NCI-H187 treated with DMSO at 0.1 percent for 48 hours (cell line): ENCODE results near the gene CRB2.

Source experiments
- DNase-seq: peaks from one replicate; lab custom pipeline; 2025; lab: John Stamatoyannopoulos, UW

CRB2 gene

GRCh38 chr9:123355761-123356431 is at the start of gene CRB2:
CRB2 (plus strand) TSS chr9:123356197; CDS start chr9:123356261, 64 bp downstream.
- DNase-seq: no peak

- no peak for DNase-seq
These were observed 46.4 kb upstream of the CRB2 start for GRCh38 chr9:123309611-123310010.

GRCh38 chr9:123310551-123311249 is 45.3 kb upstream of the CRB2 start:
- no peak for DNase-seq

- DNase-seq: no peak
These were observed 44.7 kb upstream of the CRB2 start for GRCh38 chr9:123311250-123311752.

- no peak for DNase-seq
These were observed 43.6 kb upstream of the CRB2 start for GRCh38 chr9:123312306-123312877.

GRCh38 chr9:123314617-123315016 is 41.4 kb upstream of the CRB2 start:
- DNase-seq: no peak

- no peak for DNase-seq
These were observed 40.4 kb upstream of the CRB2 start for GRCh38 chr9:123315635-123316034.

- DNase-seq: no peak
These were observed 39.8 kb upstream of the CRB2 start for GRCh38 chr9:123316053-123316718.

- DNase-seq: no peak
These were observed 37.8 kb upstream of the CRB2 start for GRCh38 chr9:123318202-123318601.

- DNase-seq: no peak
These were observed 37.0 kb upstream of the CRB2 start for GRCh38 chr9:123318961-123319421.

GRCh38 chr9:123319541-123320339 is 36.3 kb upstream of the CRB2 start:
- DNase-seq: no peak

- no peak for DNase-seq
These were observed 35.2 kb upstream of the CRB2 start for GRCh38 chr9:123320814-123321213.

- DNase-seq: no peak
These were observed 34.3 kb upstream of the CRB2 start for GRCh38 chr9:123321616-123322272.

GRCh38 chr9:123322273-123323195 is 33.5 kb upstream of the CRB2 start:
- DNase-seq: no peak

GRCh38 chr9:123323196-123324013 is 32.6 kb upstream of the CRB2 start:
- DNase-seq: no peak

- DNase-seq: no peak
These were observed 31.2 kb upstream of the CRB2 start for GRCh38 chr9:123324767-123325183.

- DNase-seq: no peak
These were observed 29.8 kb upstream of the CRB2 start for GRCh38 chr9:123326187-123326586.

GRCh38 chr9:123326662-123327093 is 29.3 kb upstream of the CRB2 start:
- DNase-seq: no peak

- no peak for DNase-seq
These were observed 28.3 kb upstream of the CRB2 start for GRCh38 chr9:123327697-123328100.
